Glutamatergic neuron (in vitro differentiated cells): ENCODE measurements around the gene HRAS. TPM values are rescaled to one million over a fixed set of nuclear protein-coding genes. Genes with fewer than 3 reads are reported as not detected.
A peak's percentile ranks its signal among the peaks of the same experiment; 100 is the strongest.
"Not testable (repeated sequence)": the region's sequence is repeated elsewhere in the genome, so short reads cannot be mapped to it uniquely, and the experiment has no call there.

Source experiments
- DNase-seq: peaks from one replicate; pipeline ENCODE4 v3.0.0; 2022
- H3K27ac Mint-ChIP-seq: one replicate; pipeline ENCODE4 v1.8.0; 2020; ENCODE audit warnings: mild to moderate bottlenecking, mixed read lengths, inconsistent platforms; ENCODE audit not compliant: unreplicated experiment
- H3K27me3 Mint-ChIP-seq: one replicate; pipeline ENCODE4 v1.8.0; 2020; ENCODE audit warnings: mild to moderate bottlenecking, moderate library complexity, mixed read lengths, inconsistent platforms; ENCODE audit not compliant: unreplicated experiment
- H3K36me3 Mint-ChIP-seq: one replicate; pipeline ENCODE4 v1.8.0; 2020; ENCODE audit warnings: mild to moderate bottlenecking, mixed read lengths, inconsistent platforms; ENCODE audit not compliant: unreplicated experiment
- H3K4me1 Mint-ChIP-seq: one replicate; pipeline ENCODE4 v1.8.0; 2020; ENCODE audit warnings: mild to moderate bottlenecking, low read depth, mixed read lengths, inconsistent platforms; ENCODE audit not compliant: unreplicated experiment
- H3K4me3 Mint-ChIP-seq: one replicate; pipeline ENCODE4 v1.8.0; 2020; ENCODE audit warnings: mild to moderate bottlenecking, mixed read lengths, inconsistent platforms; ENCODE audit not compliant: unreplicated experiment
- H3K9me3 Mint-ChIP-seq: one replicate; pipeline ENCODE4 v1.8.0; 2020; ENCODE audit warnings: mild to moderate bottlenecking, moderate library complexity, mixed read lengths, inconsistent platforms; ENCODE audit not compliant: unreplicated experiment
- CTCF ChIP-seq: fragments of 200-600 bp; sonication (generic); IDR thresholded peaks from one replicate; pipeline ENCODE4 v1.5.0; 2021; ENCODE audit not compliant: partially characterized antibody, unreplicated experiment
- total RNA-seq: library from RNA; stranded (reverse); fragmentation: NEBNext Ultra II Directional; extraction: Animal tissue kit (Norgen Biotek cat#: 25700); gene quantifications from one replicate; pipeline ENCODE4 v1.2.1, GENCODE V29; 2021; ENCODE audit not compliant: unreplicated experiment

The HRAS gene
- total RNA-seq, 1 donor from 2014 or later, result 140 TPM

- Mint-ChIP-seq H3K27ac (no peak overlapping the region), H3K4me3 (no peak overlapping the region), H3K36me3 (peaks cover 12% of the 10 kb centered on the region), H3K9me3 (peaks cover 8% of the 10 kb centered on the region), H3K4me1 (no peaks in the 10 kb centered on the region), H3K27me3 (peaks cover 8% of the 10 kb centered on the region)
- no peak for TF ChIP-seq CTCF
- DNase-seq, result no peak
Observed at GRCh38 chr11:521177-521688, 14.1 kb downstream of the HRAS start.

- H3K9me3 Mint-ChIP-seq, result peaks cover 11% of the 10 kb centered on the region
- no peak for DNase-seq
- no peaks in the 10 kb centered on the region for H3K4me1 Mint-ChIP-seq
- H3K4me3 Mint-ChIP-seq, result no peak overlapping the region
- no peak for TF ChIP-seq CTCF
- peaks cover 7% of the 10 kb centered on the region for H3K27me3 Mint-ChIP-seq
- H3K36me3 Mint-ChIP-seq, result peaks cover 18% of the 10 kb centered on the region
- no peak overlapping the region for H3K27ac Mint-ChIP-seq
Observed at GRCh38 chr11:520428-521176, 14.8 kb downstream of the HRAS start.

GRCh38 chr11:518463-519202 is 16.7 kb downstream of the HRAS start:
- H3K27ac Mint-ChIP-seq, result peak overlapping the region; percentile 33
- no peak overlapping the region for H3K4me3 Mint-ChIP-seq

GRCh38 chr11:516918-517685 is 18.3 kb downstream of the HRAS start:
- not testable (repeated sequence) for H3K27me3 Mint-ChIP-seq, DNase-seq, H3K4me1 Mint-ChIP-seq
- H3K36me3 Mint-ChIP-seq, result peaks cover 26% of the 10 kb centered on the region
- H3K27ac Mint-ChIP-seq, result peak overlapping the region; percentile 62
- peak overlapping the region; percentile 52 for H3K4me3 Mint-ChIP-seq
- H3K9me3 Mint-ChIP-seq, result peaks cover 14% of the 10 kb centered on the region

More at GRCh38 chr11:518463-519202, 16.7 kb downstream of the HRAS start:
- peaks cover 22% of the 10 kb centered on the region for H3K36me3 Mint-ChIP-seq
- peak; percentile 99 for TF ChIP-seq CTCF
- peak; percentile 74 for DNase-seq
- no peaks in the 10 kb centered on the region for H3K4me1 Mint-ChIP-seq
- H3K9me3 Mint-ChIP-seq, result peaks cover 14% of the 10 kb centered on the region
- H3K27me3 Mint-ChIP-seq, result peaks cover 7% of the 10 kb centered on the region

- no peak for DNase-seq
- no peak overlapping the region for H3K4me3 Mint-ChIP-seq
- TF ChIP-seq CTCF, result no peak
Observed at GRCh38 chr11:516400-516799, 19.0 kb downstream of the HRAS start.

More at GRCh38 chr11:516400-516799, 19.0 kb downstream of the HRAS start:
- Mint-ChIP-seq H3K4me1 (peaks cover 2% of the 10 kb centered on the region), H3K36me3 (peaks cover 26% of the 10 kb centered on the region), H3K9me3 (peaks cover 14% of the 10 kb centered on the region), H3K27ac (no peak overlapping the region), H3K27me3 (peaks cover 8% of the 10 kb centered on the region)
